GM12892 (cell line): ENCODE results near the gene PLPPR3.
"Not testable (repeated sequence)": the region's sequence is repeated elsewhere in the genome, so short reads cannot be mapped to it uniquely, and the experiment has no call there.

ENCODE experiments used
- DNase-seq: peaks from one replicate; pipeline ENCODE4 v3.0.0; 2011; ENCODE audit not compliant: insufficient read length
- FAIRE-seq: peaks from 2 replicates; lab custom pipeline; 2011; peaks lifted over from hg19 to GRCh38; lab: Jason Lieb, UNC
- POLR2A ChIP-seq: IDR thresholded peaks from 2 replicates; pipeline ENCODE4 v1.6.1; 2011; ENCODE audit warnings: low read depth, low read length, control low read depth
- POLR2AphosphoS5 ChIP-seq: IDR thresholded peaks from 2 replicates; pipeline ENCODE4 v1.6.1; 2011; ENCODE audit warnings: low read depth, low read length, control low read depth
- TAF1 ChIP-seq: IDR thresholded peaks from 2 replicates; pipeline ENCODE4 v1.6.1; 2011; ENCODE audit warnings: low read depth, mild to moderate bottlenecking, control low read depth, low read length, borderline replicate concordance

PLPPR3 gene

GRCh38 chr19:852136-853013 lies 30.6 kb upstream of the PLPPR3 start, which contains the start of gene ELANE:
Gene ELANE, plus strand, starts transcription at chr19:852303. Its CDS starts 26 bp downstream, at chr19:852329.
- FAIRE-seq, result no peak
- TF ChIP-seq POLR2AphosphoS5, result no peak
- TF ChIP-seq TAF1, result no peak
- TF ChIP-seq POLR2A, result no peak
- DNase-seq, result no peak

- TF ChIP-seq POLR2A (no peak), TAF1 (no peak), POLR2AphosphoS5 (no peak)
- FAIRE-seq (no peak), DNase-seq (no peak)
Measured at GRCh38 chr19:850979-851335, 29.2 kb upstream of the PLPPR3 start.

GRCh38 chr19:850221-850978 lies 28.6 kb upstream of the PLPPR3 start:
- no peak for TF ChIP-seq TAF1
- no peak for TF ChIP-seq POLR2A
- no peak for TF ChIP-seq POLR2AphosphoS5
- DNase-seq (no peak), FAIRE-seq (no peak)

GRCh38 chr19:849195-849594 lies 27.4 kb upstream of the PLPPR3 start:
- not testable (repeated sequence) for FAIRE-seq, DNase-seq

- no peak for TF ChIP-seq POLR2AphosphoS5
- TF ChIP-seq TAF1, result no peak
- no peak for TF ChIP-seq POLR2A
- no peak for DNase-seq
- FAIRE-seq, result no peak
Measured at GRCh38 chr19:848386-848921, 26.7 kb upstream of the PLPPR3 start.

GRCh38 chr19:845707-846521 lies 24.2 kb upstream of the PLPPR3 start:
- no peak for DNase-seq
- FAIRE-seq, result no peak
- no peak for TF ChIP-seq POLR2A

GRCh38 chr19:844546-844971 lies 22.8 kb upstream of the PLPPR3 start:
- TF ChIP-seq POLR2AphosphoS5 (no peak), TAF1 (no peak), POLR2A (no peak)
- FAIRE-seq, result no peak

GRCh38 chr19:843836-844545 lies 22.2 kb upstream of the PLPPR3 start:
- TF ChIP-seq POLR2A (no peak), POLR2AphosphoS5 (no peak), TAF1 (no peak)
- FAIRE-seq (no peak), DNase-seq (no peak)

More at GRCh38 chr19:844546-844971, 22.8 kb upstream of the PLPPR3 start:
- no peak for DNase-seq

GRCh38 chr19:843180-843835 lies 21.6 kb upstream of the PLPPR3 start:
- DNase-seq, result no peak
- TF ChIP-seq POLR2AphosphoS5 (no peak), TAF1 (no peak), POLR2A (no peak)
- FAIRE-seq, result no peak

GRCh38 chr19:842802-843179 lies 21.0 kb upstream of the PLPPR3 start:
- not testable (repeated sequence) for FAIRE-seq, DNase-seq
